Fibroblast of villous mesenchyme (primary cell): ENCODE results near the gene IGSF8. TPM values are rescaled to one million over a fixed set of nuclear protein-coding genes. Genes with fewer than 3 reads are reported as not detected.

Experiments used
- DNase-seq: peaks from one replicate; pipeline ENCODE4 v3.0.0-alpha.2; 2010; ENCODE audit warnings: low read depth
- H3K4me3 ChIP-seq: 2 replicates; pipeline ENCODE4 v1.5.1; 2011; ENCODE audit warnings: low read depth, mild to moderate bottlenecking, low read length
- total RNA-seq: library from RNA; depleted of rRNA; stranded (reverse); fragments of >200 nt; gene quantifications from 2 replicates; pipeline ENCODE4 v1.2.3, GENCODE V29; 2012
- TF ChIP-seq, protein P1 (sequence below): IDR thresholded peaks from 2 replicates; pipeline ENCODE4 v1.5.1; 2012; ENCODE audit warnings: low read depth, mild to moderate bottlenecking, low read length; ENCODE audit not compliant: insufficient read depth

The IGSF8 gene
- total RNA-seq, 1 donor: 14.7 TPM

DNA sequence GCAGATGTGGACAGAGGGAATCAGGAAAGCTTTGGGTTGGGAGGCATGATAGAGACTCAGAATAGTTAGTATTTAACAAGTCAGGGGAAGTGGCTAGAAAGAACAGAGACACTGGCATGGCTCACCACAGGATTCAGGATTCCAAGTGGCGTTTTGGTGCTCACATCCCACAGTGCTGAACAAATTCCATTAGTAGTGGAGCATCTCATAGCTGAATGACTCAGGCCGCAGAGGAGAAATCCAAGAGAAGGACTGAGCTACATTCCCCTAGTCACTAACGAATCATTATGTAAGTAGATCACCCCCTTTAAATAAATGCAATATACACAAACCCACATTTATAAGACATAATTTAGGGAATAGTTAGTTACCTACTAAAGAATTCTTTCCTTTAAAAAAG, 22.1 kb downstream of the IGSF8 start:
- TF ChIP-seq, protein P1, sequence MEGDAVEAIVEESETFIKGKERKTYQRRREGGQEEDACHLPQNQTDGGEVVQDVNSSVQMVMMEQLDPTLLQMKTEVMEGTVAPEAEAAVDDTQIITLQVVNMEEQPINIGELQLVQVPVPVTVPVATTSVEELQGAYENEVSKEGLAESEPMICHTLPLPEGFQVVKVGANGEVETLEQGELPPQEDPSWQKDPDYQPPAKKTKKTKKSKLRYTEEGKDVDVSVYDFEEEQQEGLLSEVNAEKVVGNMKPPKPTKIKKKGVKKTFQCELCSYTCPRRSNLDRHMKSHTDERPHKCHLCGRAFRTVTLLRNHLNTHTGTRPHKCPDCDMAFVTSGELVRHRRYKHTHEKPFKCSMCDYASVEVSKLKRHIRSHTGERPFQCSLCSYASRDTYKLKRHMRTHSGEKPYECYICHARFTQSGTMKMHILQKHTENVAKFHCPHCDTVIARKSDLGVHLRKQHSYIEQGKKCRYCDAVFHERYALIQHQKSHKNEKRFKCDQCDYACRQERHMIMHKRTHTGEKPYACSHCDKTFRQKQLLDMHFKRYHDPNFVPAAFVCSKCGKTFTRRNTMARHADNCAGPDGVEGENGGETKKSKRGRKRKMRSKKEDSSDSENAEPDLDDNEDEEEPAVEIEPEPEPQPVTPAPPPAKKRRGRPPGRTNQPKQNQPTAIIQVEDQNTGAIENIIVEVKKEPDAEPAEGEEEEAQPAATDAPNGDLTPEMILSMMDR: no peak
- no peak overlapping the region for H3K4me3 ChIP-seq

DNA sequence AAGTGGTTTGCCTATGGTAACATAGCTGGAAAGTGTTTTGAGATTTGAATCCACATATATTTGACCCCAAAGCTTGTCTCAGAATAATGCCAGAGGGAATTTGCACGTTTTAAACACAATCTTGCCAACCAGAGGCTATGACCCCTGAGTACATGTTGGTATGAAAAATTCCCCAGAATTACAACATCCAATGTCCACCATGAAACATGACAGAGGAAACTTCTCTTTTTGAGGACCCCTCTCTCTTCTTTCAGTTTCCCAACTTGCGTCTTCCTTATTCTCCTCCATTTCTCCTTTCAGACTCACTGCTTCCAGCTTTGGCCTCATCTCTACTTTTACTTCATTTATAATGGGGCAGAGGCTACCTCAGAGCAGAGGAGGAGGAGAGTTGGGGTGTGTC, 22.6 kb downstream of the IGSF8 start:
- no peak for DNase-seq
- TF ChIP-seq, protein P1: no peak
- H3K4me3 ChIP-seq: no peak overlapping the region

More for the DNA sequence above, 22.1 kb downstream of the IGSF8 start:
- no peak for DNase-seq

DNA sequence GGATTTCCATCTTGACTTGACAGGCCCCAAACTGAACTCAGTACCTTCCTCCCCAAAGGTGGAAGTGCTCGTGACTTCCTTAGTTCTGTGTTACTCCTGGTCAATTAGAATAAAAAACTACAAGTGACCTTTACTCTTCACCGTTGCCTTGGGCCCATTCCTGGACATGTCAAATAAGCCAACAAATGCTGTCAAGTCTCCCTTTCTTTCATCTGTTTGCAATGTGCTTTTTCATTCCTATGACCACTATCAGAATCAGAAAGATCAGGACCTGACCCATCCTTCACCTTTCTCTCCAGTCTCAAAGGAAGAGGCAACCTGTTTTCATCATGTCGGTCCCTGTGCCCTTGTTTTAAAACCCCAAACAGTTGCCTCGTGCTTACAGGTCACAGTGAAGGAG, 23.6 kb downstream of the IGSF8 start:
- DNase-seq: no peak
- H3K4me3 ChIP-seq: no peak overlapping the region
- TF ChIP-seq, protein P1: no peak

DNA sequence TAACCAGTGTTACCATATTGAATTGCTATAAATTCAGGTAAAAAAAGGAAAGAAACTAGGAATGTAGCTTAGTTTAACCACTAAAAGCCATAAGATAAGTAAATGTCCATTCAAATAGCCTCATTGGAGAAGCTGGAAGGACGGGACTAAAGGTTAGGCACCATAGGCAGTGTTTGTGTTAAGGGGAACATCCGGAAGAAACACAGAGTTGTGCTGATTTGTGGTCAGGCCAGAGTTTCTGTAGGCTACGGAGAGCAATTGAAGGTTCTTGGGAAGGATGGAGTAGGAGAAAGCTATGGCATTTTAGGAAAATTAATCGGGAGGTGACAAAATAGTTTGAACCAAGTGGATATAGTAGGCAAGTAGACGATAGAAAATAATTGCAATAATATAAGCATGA, 27.1 kb downstream of the IGSF8 start:
- DNase-seq: no peak
- no peak overlapping the region for H3K4me3 ChIP-seq
- TF ChIP-seq, protein P1: no peak

DNA sequence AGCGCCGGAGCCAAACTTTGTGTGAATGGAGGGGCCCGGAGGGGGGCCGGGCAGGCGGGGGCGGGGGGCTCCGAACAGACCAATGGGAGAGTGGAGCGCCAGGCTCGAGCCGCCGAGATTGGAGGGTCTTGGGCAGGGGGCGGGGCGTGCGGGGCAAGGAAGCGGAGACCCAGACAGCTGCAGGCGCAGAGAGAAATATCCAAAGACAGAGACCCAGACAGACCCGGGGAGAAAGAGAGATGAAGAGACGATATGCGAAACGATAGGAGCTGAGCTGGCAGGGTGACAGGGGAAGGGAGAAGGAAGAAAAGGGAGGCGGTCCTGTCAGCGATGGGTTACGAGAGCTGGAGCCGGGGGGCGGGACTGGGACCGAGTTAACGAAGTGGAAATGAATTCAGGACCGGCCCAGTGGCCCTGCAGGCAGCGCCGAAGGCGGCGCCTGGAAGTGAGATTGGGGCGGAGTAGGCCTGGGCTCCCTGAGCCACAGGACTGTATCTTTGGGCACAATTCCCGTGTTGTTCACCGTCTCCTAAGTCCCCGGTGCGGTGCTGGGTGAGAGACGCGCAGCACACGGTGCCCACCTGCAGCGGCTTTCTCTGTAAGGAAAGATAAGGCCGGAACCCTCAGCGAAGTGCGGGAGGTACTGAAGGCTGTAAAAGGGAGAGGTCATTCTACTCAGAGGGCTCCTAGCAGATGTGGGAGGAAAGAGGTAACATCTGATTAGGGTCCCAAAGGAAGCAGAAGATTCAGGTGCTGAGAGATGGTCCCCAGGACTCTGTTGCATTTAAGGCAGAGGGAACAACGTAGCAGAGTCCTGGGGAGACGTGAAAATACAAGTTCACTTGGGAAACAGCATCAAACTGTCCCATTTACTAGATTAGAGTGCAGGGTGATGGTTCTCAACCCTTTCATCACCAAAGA, 27.9 kb downstream of the IGSF8 start:
- TF ChIP-seq, protein P1: no peak
- peak; percentile 51 for DNase-seq
- peak overlapping the region; percentile 65 for H3K4me3 ChIP-seq

DNA sequence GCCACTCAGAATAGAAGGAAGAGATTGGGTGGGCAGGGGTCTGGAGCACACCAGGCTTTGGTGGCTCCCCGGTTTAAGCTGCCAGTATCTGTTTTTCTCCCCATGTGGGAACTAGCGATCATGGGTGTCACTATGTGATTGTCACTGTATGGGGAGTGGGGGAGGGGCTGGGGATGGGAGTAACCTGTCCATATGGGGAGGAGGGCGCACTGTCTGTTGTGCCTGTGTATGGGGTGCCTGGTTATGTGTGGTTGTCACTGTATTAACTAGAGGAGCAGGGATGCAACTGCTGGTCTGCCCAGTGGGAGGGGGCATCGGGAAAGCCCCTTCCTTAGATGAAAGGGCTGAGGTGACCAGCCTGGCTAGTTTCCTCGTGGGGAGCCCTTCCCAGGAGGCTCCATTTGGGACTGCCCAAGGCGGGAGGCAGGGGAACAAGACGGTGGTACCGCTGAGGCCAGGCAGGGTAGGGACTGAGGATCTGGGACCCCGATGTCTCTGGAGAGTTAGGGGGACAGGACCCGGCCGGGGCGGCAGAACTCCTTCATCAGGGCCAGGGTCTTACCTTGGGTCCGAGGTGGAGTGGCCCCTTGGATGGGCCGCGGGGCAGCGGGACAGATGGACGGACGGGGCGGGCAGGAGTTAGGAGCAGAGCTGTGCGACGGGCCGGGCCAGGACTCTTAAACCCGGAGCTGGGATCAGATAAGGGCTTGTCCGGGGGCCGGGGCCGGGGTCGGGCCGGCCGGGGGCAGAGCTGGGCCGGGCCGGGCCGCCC, 28.8 kb downstream of the IGSF8 start, which contains the start of gene KCNJ10:
Gene KCNJ10, minus strand, starts transcription at position 701 of the 772 bp plus-strand sequence. CDS start 27,628 bp downstream, outside the sequence.
- no peak for DNase-seq
- TF ChIP-seq, protein P1: no peak
- peak within 1 kb of the TSS; percentile 65 for H3K4me3 ChIP-seq
